GM12878 (cell line): ENCODE results near the gene TATDN2. TPM values are rescaled to one million over a fixed set of nuclear protein-coding genes. Genes with fewer than 3 reads are reported as not detected.

ENCODE experiments used
- ATAC-seq: fragments of 200-7000 bp; cut with Tn5 transposase; 3 replicates; pipeline ENCODE4 v1.9.1; 2020; ENCODE audit warnings: mild to moderate bottlenecking, moderate library complexity
- BruUV-seq: library from RNA; stranded (reverse); fragments of 400-500 nt; replicated peaks from 2 replicates; lab custom pipeline; 2021; lab: Mats Ljungman, UMichigan
- CTCF ChIA-PET: fragments of 300-600 bp; sonication (Branson Sonifier 250); formaldehyde crosslinking; extraction: SDS; loops from one replicate; lab custom pipeline; 2021; ENCODE audit warnings: inconsistent platforms; lab: Yijun Ruan, JAX
- POLR2A ChIA-PET: fragments of 350-600 bp; formaldehyde crosslinking; extraction: SDS; loops from one replicate; lab custom pipeline; 2021; ENCODE audit warnings: inconsistent platforms; lab: Charles Lee
- RAD21 ChIA-PET: fragments of 300-600 bp; sonication (Branson Sonifier 250); formaldehyde crosslinking; loops from one replicate; lab custom pipeline; 2023; ENCODE audit warnings: antibody characterized with exemption; ENCODE audit not compliant: unreplicated experiment; lab: Charles Lee
- SMC1A ChIA-PET: fragments of 300-600 bp; sonication (Branson Sonifier 250); formaldehyde crosslinking; loops from one replicate; lab custom pipeline; 2023; ENCODE audit not compliant: unreplicated experiment, uncharacterized antibody; lab: Charles Lee
- DNase-seq: peaks from one replicate; pipeline ENCODE4 v3.0.0-alpha.2; 2011; ENCODE audit warnings: low read depth, low spot score
- FAIRE-seq: peaks from 3 replicates; lab custom pipeline; 2011; peaks lifted over from hg19 to GRCh38; lab: Jason Lieb, UNC
- H2AFZ ChIP-seq: 2 replicates; pipeline ENCODE4 v1.6.0; 2011; ENCODE audit warnings: low read depth, low read length, control low read depth; ENCODE audit not compliant: control insufficient read depth
- H3K27ac ChIP-seq: 2 replicates; pipeline ENCODE4 v1.5.1; 2011; ENCODE audit warnings: control low read depth; ENCODE audit not compliant: control insufficient read depth, insufficient read depth
- H3K27me3 ChIP-seq, 2 experiments: replicated peaks in 1 of 2; 2 replicates each; pipeline versions ENCODE4 v1.6.0 to v1.6.1; 2011; ENCODE audit warnings: low read length in 1 of 2; ENCODE audit not compliant: control insufficient read depth in 2 of 2, insufficient read depth in 2 of 2
- H3K36me3 ChIP-seq, 2 experiments: 2 replicates each; pipeline ENCODE4 v1.5.1; 2011; ENCODE audit warnings: low read length in 1 of 2; ENCODE audit not compliant: control insufficient read depth in 2 of 2, insufficient read depth in 2 of 2
- H3K4me1 ChIP-seq: 2 replicates; pipeline ENCODE4 v1.6.1; 2011; ENCODE audit warnings: mild to moderate bottlenecking, low read length, moderate library complexity, mixed read lengths; ENCODE audit not compliant: control insufficient read depth, insufficient read depth
- H3K4me2 ChIP-seq: 2 replicates; pipeline ENCODE4 v1.6.0; 2011; ENCODE audit warnings: control low read depth; ENCODE audit not compliant: control insufficient read depth, insufficient read depth
- H3K4me3 ChIP-seq: fragments of 200-600 bp; sonication (generic); 2 replicates; pipeline ENCODE4 v1.5.1; 2016
- H3K79me2 ChIP-seq: 2 replicates; pipeline ENCODE4 v1.6.0; 2011; ENCODE audit warnings: low read length; ENCODE audit not compliant: control insufficient read depth, insufficient read depth
- H3K9ac ChIP-seq: 2 replicates; pipeline ENCODE4 v1.8.0; 2011; ENCODE audit warnings: low read length, control low read depth, mixed read lengths; ENCODE audit not compliant: control insufficient read depth, insufficient read depth
- H3K9me3 ChIP-seq: replicated peaks from 3 replicates; pipeline ENCODE4 v1.5.1; 2011; ENCODE audit warnings: mild to moderate bottlenecking, low read length; ENCODE audit not compliant: control insufficient read depth, insufficient read depth
- H4K20me1 ChIP-seq: 2 replicates; pipeline ENCODE4 v1.6.0; 2011; ENCODE audit not compliant: control insufficient read depth, insufficient read depth
- BHLHE40 ChIP-seq, 2 experiments: fragments of 450-650 bp in 1 of 2; IDR thresholded peaks; 2 replicates each; pipeline ENCODE4 v1.6.1; 2011 to 2017; ENCODE audit warnings: low read depth in 2 of 2, borderline replicate concordance in 1 of 2, improper control_type of control experiment in 1 of 2, low read length in 1 of 2, mild to moderate bottlenecking in 1 of 2
- CEBPZ ChIP-seq: fragments of 150-350 bp; IDR thresholded peaks from 2 replicates; pipeline ENCODE4 v1.6.1; 2016; ENCODE audit warnings: low read depth, low read length
- E2F4 ChIP-seq: IDR thresholded peaks from 2 replicates; pipeline ENCODE4 v1.6.1; 2012; ENCODE audit warnings: low read depth, low read length, improper control_type of control experiment
- GATAD2B ChIP-seq: fragments of 450-650 bp; conservative IDR thresholded peaks from 2 replicates; pipeline ENCODE4 v1.6.1; 2017; ENCODE audit warnings: low read depth, mild to moderate bottlenecking, moderate library complexity
- IKZF1 ChIP-seq: fragments of 450-650 bp; conservative IDR thresholded peaks from 2 replicates; pipeline ENCODE4 v1.6.1; 2017; ENCODE audit warnings: antibody characterized with exemption, mild to moderate bottlenecking
- MAX ChIP-seq: IDR thresholded peaks from 2 replicates; pipeline ENCODE4 v1.6.1; 2012; ENCODE audit warnings: low read depth, low read length, improper control_type of control experiment
- NFYB ChIP-seq: IDR thresholded peaks from 2 replicates; pipeline ENCODE4 v1.6.1; 2011; ENCODE audit warnings: low read depth, mild to moderate bottlenecking, low read length, improper control_type of control experiment, moderate library complexity; ENCODE audit not compliant: insufficient read depth
- RELB ChIP-seq: fragments of 450-650 bp; IDR thresholded peaks from 2 replicates; pipeline ENCODE4 v1.6.1; 2017; ENCODE audit warnings: low read depth, mild to moderate bottlenecking, moderate library complexity
- SREBF1 ChIP-seq: IDR thresholded peaks from 2 replicates; pipeline ENCODE4 v1.6.1; 2012; ENCODE audit warnings: mild to moderate bottlenecking, low read length
- TCF3 ChIP-seq: IDR thresholded peaks from 2 replicates; pipeline ENCODE4 v1.6.1; 2012; ENCODE audit warnings: low read depth, mild to moderate bottlenecking, low read length, borderline replicate concordance; ENCODE audit not compliant: insufficient read depth
- ZNF622 ChIP-seq: fragments of 450-650 bp; IDR thresholded peaks from 2 replicates; pipeline ENCODE4 v1.6.1; 2017; ENCODE audit warnings: mild to moderate bottlenecking, inconsistent platforms
- WGBS: methylation state at CpG from one replicate; pipeline ENCODE4 v1.1.6; 2016; ENCODE audit warnings: low lambda C conversion rate; ENCODE audit not compliant: insufficient replicate concordance, insufficient coverage; ENCODE audit errors: missing lambda C conversion rate; 5-methylcytosine and 5-hydroxymethylcytosine counted together
- in situ Hi-C: fragments of 300-500 bp; cut with MboI; formaldehyde crosslinking; loops from 9 replicates; pipeline ENCODE4 v1.14.3; 2018; ENCODE audit warnings: mixed read lengths
- intact Hi-C: fragments of 100-400 bp; cut with micrococcal nuclease; formaldehyde crosslinking; loops from one replicate; pipeline ENCODE4 v1.14.2; 2022; ENCODE audit not compliant: unreplicated experiment
- polyA plus RNA-seq, 11 experiments: library from polyadenylated mRNA; depleted of rRNA in 4 of 11; unstranded in 6 of 11; stranded (reverse) in 5 of 11; fragments of >200 nt; fragmentation: Nextera tagmentation in 4 of 11; fragmentation: Illumina TruSeq in 1 of 11; extraction: Ambion mirVana in 4 of 11; extraction: Trizol in 1 of 11; gene quantifications; 1 replicate in 1 of 11; 2 replicates in 10 of 11; pipeline versions ENCODE4 v1.2.1 to v1.2.3, GENCODE V29; 2011 to 2016; ENCODE audit warnings: inconsistent platforms in 2 of 11, missing spikeins in 2 of 11, low read depth in 1 of 11
- total RNA-seq, 4 experiments: library from RNA; depleted of rRNA in 3 of 4; stranded (reverse); fragments of >200 nt in 3 of 4; fragmentation: Illumina TruSeq in 1 of 4; extraction: Trizol in 1 of 4; gene quantifications; 2 replicates each; pipeline versions ENCODE4 v1.2.1 to v1.2.3, GENCODE V29; 2013 to 2021

TATDN2 gene
- total and polyA plus RNA-seq, 10 of the 15 experiments (the other 5 are each of a cell fraction or from before 2014, with no cell fraction given), result 4.2 to 36.5 (median 15.8) TPM

GRCh38 chr3:10319251-10319650 lies 71.0 kb downstream of the TATDN2 start (continued):
- no peak for TF ChIP-seq CEBPZ

GRCh38 chr3:10319804-10320203 lies 71.5 kb downstream of the TATDN2 start:
- TF ChIP-seq GATAD2B (no peak), TCF3 (no peak), E2F4 (no peak), ZNF622 (no peak), NFYB (no peak), MAX (no peak), SREBF1 (no peak), RELB (no peak), BHLHE40 (IDR thresholded peaks at IDR 0.05; ENCODE audit: borderline replicate concordance in 1 of 2, low read depth in 2 of 2, low read length in 1 of 2) (no peak), IKZF1 (no peak)
- RAD21 ChIA-PET, result no interaction called here
- Histone ChIP-seq H3K36me3 (peaks cover 4 to 32% of the 10 kb centered on the region in 2 experiments), H3K27me3 (no peaks in the 10 kb centered on the region), H3K9ac (peak overlapping the region; percentile 98), H3K79me2 (peaks cover 24% of the 10 kb centered on the region), H3K4me3 (peak overlapping the region; percentile 99), H3K4me2 (peak overlapping the region; percentile 90), H2AFZ (no peak overlapping the region), H3K27ac (no peak overlapping the region), H3K9me3 (no peaks in the 10 kb centered on the region), H3K4me1 (0 out of 2 replicates have a peak, but pooled peaks cover 3% of the 10 kb centered on the region), H4K20me1 (no peaks in the 10 kb centered on the region)
- FAIRE-seq, result no peak
- BruUV-seq, result no TSS peak
- POLR2A ChIA-PET, result interaction anchor here (1.1 to 2.3 kb wide), 2 partner anchors 71 to 189 kb away, joined by 3 to 9 read pairs; partner anchors contain the start of gene TATDN2
- no CpG with 5 or more reads among the region's 3 CpGs for WGBS
- SMC1A ChIA-PET, result interaction anchor here (1.2 to 1.9 kb wide), 2 partner anchors 27 to 128 kb away, joined by 4 to 5 read pairs; partner anchors contain the start of gene GHRL
- intact Hi-C loops (loop anchor here (5.0 to 10.0 kb wide), 2 partner anchors 203 to 385 kb away; partner anchors contain the start of genes BRK1 and CRELD1), in situ Hi-C loops (no loop called here)
- CTCF ChIA-PET, result interaction anchor here (1.5 to 3.9 kb wide), 2 partner anchors 39 to 388 kb away, joined by 5 to 45 read pairs; partner anchors contain the start of gene CRELD1
- DNase-seq, result no peak
- no peak for ATAC-seq
